Measurements from ENCODE around the gene TIGD6. TPM values are rescaled to one million over a fixed set of nuclear protein-coding genes. Genes with fewer than 3 reads are reported as not detected.

TIGD6 gene
- total and polyA plus RNA-seq, 10 of the 15 experiments (the other 5 are each of a cell fraction or from before 2014, with no cell fraction given): 0.84 to 4.1 (median 2.7) TPM

DNA sequence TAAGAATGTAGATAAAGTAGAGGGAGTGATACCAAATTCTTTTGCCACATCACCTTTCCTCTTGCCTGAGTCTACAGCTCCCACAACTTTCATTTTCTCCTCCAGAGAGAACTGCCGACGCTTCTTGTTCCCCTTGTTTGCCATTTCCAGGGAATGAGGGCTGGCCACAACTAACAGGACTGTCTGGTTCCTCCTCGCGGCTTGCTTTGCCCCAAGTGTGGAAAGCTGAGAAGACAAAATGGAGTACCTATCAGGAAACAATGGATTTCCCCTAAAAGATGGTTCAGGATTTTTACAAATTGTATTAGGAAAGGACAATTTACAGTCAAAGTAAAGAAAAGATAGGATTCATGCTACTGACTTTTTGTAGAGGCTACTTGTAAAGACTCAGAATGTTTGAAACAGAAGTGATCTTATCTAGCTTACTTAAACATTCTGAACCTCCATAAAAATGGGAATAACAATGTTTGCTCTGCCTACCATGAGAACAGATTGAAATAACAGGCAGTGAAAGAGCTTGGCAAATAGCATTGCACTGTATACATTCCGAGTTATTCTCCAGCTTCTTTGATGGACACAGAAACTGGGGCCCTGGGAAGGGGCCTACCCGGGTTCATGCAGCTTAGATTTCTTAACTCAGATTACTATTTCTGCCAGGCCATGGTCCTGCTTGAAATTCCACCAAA is 4.1 kb downstream of the TIGD6 start:
- FAIRE-seq: no peak
- ChIA-PET RAD21 (ENCODE audit: unreplicated experiment) (interaction anchor here (0.5 to 1.1 kb wide), 2 partner anchors 35 to 449 kb away, joined by 3 read pairs; no protein-coding TSS in a partner anchor), CTCF (interaction anchor here (0.9 to 1.6 kb wide), 4 partner anchors 37 to 360 kb away, joined by 3 to 8 read pairs (median 6); no protein-coding TSS in a partner anchor), POLR2A (no interaction called here), SMC1A (ENCODE audit: uncharacterized antibody, unreplicated experiment) (interaction anchor here (0.7 to 1.5 kb wide), 3 partner anchors 115 to 356 kb away, joined by 3 to 5 read pairs (median 4); no protein-coding TSS in a partner anchor)
- Histone ChIP-seq H3K36me3 (ENCODE audit: control insufficient read depth in 2 of 2, insufficient read depth in 2 of 2, low read length in 1 of 2) (no peaks in the 10 kb centered on the region), H3K27me3 (replicated peaks in 1 of 2; ENCODE audit: control insufficient read depth in 2 of 2, insufficient read depth in 2 of 2, low read length in 1 of 2) (no peaks in the 10 kb centered on the region), H2AFZ (ENCODE audit: control insufficient read depth, low read depth, low read length) (no peak overlapping the region), H4K20me1 (ENCODE audit: control insufficient read depth, insufficient read depth) (no peaks in the 10 kb centered on the region), H3K79me2 (ENCODE audit: control insufficient read depth, insufficient read depth, low read length) (peaks cover 13% of the 10 kb centered on the region), H3K9me3 (replicated peaks; ENCODE audit: control insufficient read depth, insufficient read depth, low read length) (no peaks in the 10 kb centered on the region), H3K4me2 (ENCODE audit: control insufficient read depth, insufficient read depth) (no peak overlapping the region), H3K4me3 (no peak overlapping the region), H3K27ac (ENCODE audit: control insufficient read depth, insufficient read depth) (no peak overlapping the region), H3K9ac (ENCODE audit: control insufficient read depth, insufficient read depth, low read length) (no peak overlapping the region), H3K4me1 (ENCODE audit: control insufficient read depth, insufficient read depth, low read length) (no peaks in the 10 kb centered on the region)
- intact Hi-C loops (cut with micrococcal nuclease; ENCODE audit: unreplicated experiment): no loop called here
- ATAC-seq: no peak
- in situ Hi-C loops (cut with MboI): no loop called here
- WGBS (ENCODE audit: insufficient coverage, insufficient replicate concordance, low lambda C conversion rate, missing lambda C conversion rate): 96% methylated on average over 6 of the region's 6 CpGs
- DNase-seq (ENCODE audit: low read depth, low spot score): no peak
- BruUV-seq (replicated peaks): no TSS peak
- TF ChIP-seq GABPA (IDR thresholded peaks at IDR 0.05; ENCODE audit: low read depth) (no peak), HDAC6 (IDR thresholded peaks at IDR 0.05; ENCODE audit: unreplicated experiment) (no peak)

DNA sequence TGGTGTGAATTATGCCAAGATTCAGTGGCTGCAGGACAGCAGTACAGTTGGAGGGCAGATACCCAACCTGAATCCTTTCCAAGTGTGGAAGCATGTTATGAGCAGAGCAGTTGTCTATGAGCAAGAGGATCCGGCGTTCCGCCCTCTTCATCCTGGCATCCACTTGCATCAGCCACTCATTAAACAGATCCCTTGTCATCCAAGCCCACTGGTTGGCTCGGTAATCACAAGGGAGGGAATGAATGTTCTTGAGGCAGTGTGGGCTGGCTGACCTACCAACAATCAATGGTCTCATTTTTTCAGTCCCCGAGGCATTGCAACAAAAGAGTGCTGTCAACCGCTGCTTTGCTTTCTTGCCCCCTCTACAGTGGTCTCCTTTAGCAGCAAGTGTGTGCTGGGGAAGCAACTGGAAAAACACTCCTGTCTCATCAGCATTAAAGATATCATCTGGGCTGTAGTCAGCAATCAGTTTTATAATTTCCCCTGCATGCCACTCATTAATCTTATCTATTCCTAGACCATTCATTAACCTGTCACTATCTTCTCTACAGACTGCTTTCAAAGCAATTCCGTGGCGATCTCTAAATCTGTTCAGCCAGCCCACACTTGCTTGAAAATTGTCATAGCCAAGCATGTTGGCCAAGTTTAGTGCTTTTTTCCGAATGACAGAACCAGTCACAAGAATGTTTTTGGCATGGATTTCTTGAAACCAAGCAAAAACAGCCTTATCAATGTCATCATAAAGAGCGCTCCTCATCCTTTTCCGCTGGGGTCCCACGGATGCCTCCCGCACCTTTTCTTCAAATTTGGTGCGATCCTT is 4.9 kb downstream of the TIGD6 start:
- Histone ChIP-seq H3K4me1 (ENCODE audit: control insufficient read depth, insufficient read depth, low read length) (no peaks in the 10 kb centered on the region), H4K20me1 (ENCODE audit: control insufficient read depth, insufficient read depth) (no peaks in the 10 kb centered on the region), H3K9ac (ENCODE audit: control insufficient read depth, insufficient read depth, low read length) (no peak overlapping the region), H2AFZ (ENCODE audit: control insufficient read depth, low read depth, low read length) (no peak overlapping the region), H3K9me3 (replicated peaks; ENCODE audit: control insufficient read depth, insufficient read depth, low read length) (no peaks in the 10 kb centered on the region), H3K4me3 (no peak overlapping the region), H3K36me3 (ENCODE audit: control insufficient read depth in 2 of 2, insufficient read depth in 2 of 2, low read length in 1 of 2) (no peaks in the 10 kb centered on the region), H3K79me2 (ENCODE audit: control insufficient read depth, insufficient read depth, low read length) (peaks cover 5% of the 10 kb centered on the region), H3K4me2 (ENCODE audit: control insufficient read depth, insufficient read depth) (no peak overlapping the region), H3K27ac (ENCODE audit: control insufficient read depth, insufficient read depth) (no peak overlapping the region), H3K27me3 (replicated peaks in 1 of 2; ENCODE audit: control insufficient read depth in 2 of 2, insufficient read depth in 2 of 2, low read length in 1 of 2) (no peaks in the 10 kb centered on the region)
- in situ Hi-C loops (cut with MboI) (no loop called here), intact Hi-C loops (cut with micrococcal nuclease; ENCODE audit: unreplicated experiment) (no loop called here)
- POLR2A ChIA-PET: no interaction called here
- FAIRE-seq (no peak), ATAC-seq (no peak), DNase-seq (ENCODE audit: low read depth, low spot score) (no peak)
- RAD21 ChIA-PET (ENCODE audit: unreplicated experiment): interaction anchor here (1.1 kb wide), 1 partner anchor 35 kb away, joined by 3 read pairs; no protein-coding TSS in a partner anchor
- SMC1A ChIA-PET (ENCODE audit: uncharacterized antibody, unreplicated experiment): interaction anchor here (0.7 to 1.5 kb wide), 2 partner anchors 116 to 162 kb away, joined by 3 to 5 read pairs; no protein-coding TSS in a partner anchor
- CTCF ChIA-PET: interaction anchor here (1.3 to 1.5 kb wide), 2 partner anchors 143 to 359 kb away, joined by 5 to 6 read pairs; no protein-coding TSS in a partner anchor
- no TSS peak for BruUV-seq (replicated peaks)
- WGBS (ENCODE audit: insufficient coverage, insufficient replicate concordance, low lambda C conversion rate, missing lambda C conversion rate): 90% methylated on average over 14 of the region's 14 CpGs
- TF ChIP-seq TCF3 (IDR thresholded peaks at IDR 0.05; ENCODE audit: borderline replicate concordance, insufficient read depth, low read depth, low read length): no peak
- no peak for TF ChIP-seq YY1 (IDR thresholded peaks at IDR 0.05; ENCODE audit: low read depth, low read length)
- TF ChIP-seq, protein P1, sequence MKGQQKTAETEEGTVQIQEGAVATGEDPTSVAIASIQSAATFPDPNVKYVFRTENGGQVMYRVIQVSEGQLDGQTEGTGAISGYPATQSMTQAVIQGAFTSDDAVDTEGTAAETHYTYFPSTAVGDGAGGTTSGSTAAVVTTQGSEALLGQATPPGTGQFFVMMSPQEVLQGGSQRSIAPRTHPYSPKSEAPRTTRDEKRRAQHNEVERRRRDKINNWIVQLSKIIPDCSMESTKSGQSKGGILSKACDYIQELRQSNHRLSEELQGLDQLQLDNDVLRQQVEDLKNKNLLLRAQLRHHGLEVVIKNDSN (IDR thresholded peaks at IDR 0.05; ENCODE audit: borderline replicate concordance, extremely low read length, insufficient read depth, low read depth, low read length): no peak
- TF ChIP-seq RCOR1 (conservative IDR thresholded peaks at IDR 0.05; ENCODE audit: low read depth, low read length): no peak
- TF ChIP-seq KLF5 (IDR thresholded peaks at IDR 0.05; ENCODE audit: partially characterized antibody): no peak
- TF ChIP-seq, protein P2, sequence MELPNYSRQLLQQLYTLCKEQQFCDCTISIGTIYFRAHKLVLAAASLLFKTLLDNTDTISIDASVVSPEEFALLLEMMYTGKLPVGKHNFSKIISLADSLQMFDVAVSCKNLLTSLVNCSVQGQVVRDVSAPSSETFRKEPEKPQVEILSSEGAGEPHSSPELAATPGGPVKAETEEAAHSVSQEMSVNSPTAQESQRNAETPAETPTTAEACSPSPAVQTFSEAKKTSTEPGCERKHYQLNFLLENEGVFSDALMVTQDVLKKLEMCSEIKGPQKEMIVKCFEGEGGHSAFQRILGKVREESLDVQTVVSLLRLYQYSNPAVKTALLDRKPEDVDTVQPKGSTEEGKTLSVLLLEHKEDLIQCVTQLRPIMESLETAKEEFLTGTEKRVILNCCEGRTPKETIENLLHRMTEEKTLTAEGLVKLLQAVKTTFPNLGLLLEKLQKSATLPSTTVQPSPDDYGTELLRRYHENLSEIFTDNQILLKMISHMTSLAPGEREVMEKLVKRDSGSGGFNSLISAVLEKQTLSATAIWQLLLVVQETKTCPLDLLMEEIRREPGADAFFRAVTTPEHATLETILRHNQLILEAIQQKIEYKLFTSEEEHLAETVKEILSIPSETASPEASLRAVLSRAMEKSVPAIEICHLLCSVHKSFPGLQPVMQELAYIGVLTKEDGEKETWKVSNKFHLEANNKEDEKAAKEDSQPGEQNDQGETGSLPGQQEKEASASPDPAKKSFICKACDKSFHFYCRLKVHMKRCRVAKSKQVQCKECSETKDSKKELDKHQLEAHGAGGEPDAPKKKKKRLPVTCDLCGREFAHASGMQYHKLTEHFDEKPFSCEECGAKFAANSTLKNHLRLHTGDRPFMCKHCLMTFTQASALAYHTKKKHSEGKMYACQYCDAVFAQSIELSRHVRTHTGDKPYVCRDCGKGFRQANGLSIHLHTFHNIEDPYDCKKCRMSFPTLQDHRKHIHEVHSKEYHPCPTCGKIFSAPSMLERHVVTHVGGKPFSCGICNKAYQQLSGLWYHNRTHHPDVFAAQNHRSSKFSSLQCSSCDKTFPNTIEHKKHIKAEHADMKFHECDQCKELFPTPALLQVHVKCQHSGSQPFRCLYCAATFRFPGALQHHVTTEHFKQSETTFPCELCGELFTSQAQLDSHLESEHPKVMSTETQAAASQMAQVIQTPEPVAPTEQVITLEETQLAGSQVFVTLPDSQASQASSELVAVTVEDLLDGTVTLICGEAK (IDR thresholded peaks at IDR 0.05; ENCODE audit: borderline replicate concordance): no peak
- no peak for TF ChIP-seq CHD4 (IDR thresholded peaks at IDR 0.05)

Measured in GM12878 (cell line).